Measurements from ENCODE around the gene ARHGAP15. TPM values are rescaled to one million over a fixed set of nuclear protein-coding genes. Genes with fewer than 3 reads are reported as not detected.

ARHGAP15 gene
- total RNA-seq, 3 donors from 2014 or later, result 5.3 to 8.2 (median 5.8) TPM

- no peak for TF ChIP-seq CTCF (IDR thresholded peaks at IDR 0.05)
- Histone ChIP-seq H3K4me3 (no peak overlapping the region), H3K4me1 (ENCODE audit: low read depth) (no peaks in the 10 kb centered on the region), H3K9me3 (no peaks in the 10 kb centered on the region), H3K36me3 (ENCODE audit: low read depth) (no peaks in the 10 kb centered on the region)
- DNase-seq (no peak), ATAC-seq (no peak)
- intact Hi-C loops (cut with DNase I, micrococcal nuclease), result no loop called here
Measured at GRCh38 chr2:143717536-143718168, 588.4 kb downstream of the ARHGAP15 start.

GRCh38 chr2:143718745-143719144, 589.5 kb downstream of the ARHGAP15 start:
- Histone ChIP-seq H3K4me1 (ENCODE audit: low read depth) (no peaks in the 10 kb centered on the region), H3K4me3 (no peak overlapping the region), H3K9me3 (no peaks in the 10 kb centered on the region), H3K36me3 (ENCODE audit: low read depth) (no peaks in the 10 kb centered on the region)
- intact Hi-C loops (cut with DNase I, micrococcal nuclease), result no loop called here
- DNase-seq, result no peak
- no peak for ATAC-seq
- no peak for TF ChIP-seq CTCF (IDR thresholded peaks at IDR 0.05)

GRCh38 chr2:143719406-143719805, 590.2 kb downstream of the ARHGAP15 start:
- ATAC-seq, result no peak
- no peaks in the 10 kb centered on the region for H3K36me3 ChIP-seq (ENCODE audit: low read depth)
- H3K4me1 ChIP-seq (ENCODE audit: low read depth), result no peaks in the 10 kb centered on the region
- intact Hi-C loops (cut with DNase I, micrococcal nuclease), result no loop called here
- no peaks in the 10 kb centered on the region for H3K9me3 ChIP-seq
- DNase-seq, result no peak
- no peak overlapping the region for H3K4me3 ChIP-seq
- no peak for TF ChIP-seq CTCF (IDR thresholded peaks at IDR 0.05)

- TF ChIP-seq CTCF (IDR thresholded peaks at IDR 0.05), result no peak
- H3K36me3 ChIP-seq (ENCODE audit: low read depth), result no peaks in the 10 kb centered on the region
- DNase-seq (no peak), ATAC-seq (no peak)
- no peaks in the 10 kb centered on the region for H3K4me1 ChIP-seq (ENCODE audit: low read depth)
- H3K9me3 ChIP-seq, result no peaks in the 10 kb centered on the region
- no peak overlapping the region for H3K4me3 ChIP-seq
- intact Hi-C loops (cut with DNase I, micrococcal nuclease), result no loop called here
Measured at GRCh38 chr2:143720095-143720664, 591.0 kb downstream of the ARHGAP15 start.

GRCh38 chr2:143725400-143725799, 596.2 kb downstream of the ARHGAP15 start:
- H3K4me3 ChIP-seq, result no peak overlapping the region
- no peak for ATAC-seq
- H3K36me3 ChIP-seq (ENCODE audit: low read depth), result no peaks in the 10 kb centered on the region
- H3K4me1 ChIP-seq (ENCODE audit: low read depth), result no peaks in the 10 kb centered on the region
- TF ChIP-seq CTCF (IDR thresholded peaks at IDR 0.05), result no peak
- H3K9me3 ChIP-seq, result no peaks in the 10 kb centered on the region
- no peak for DNase-seq
- intact Hi-C loops (cut with DNase I, micrococcal nuclease), result no loop called here
